Measurements from ENCODE around the gene CLIC5. TPM values are rescaled to one million over a fixed set of nuclear protein-coding genes. Genes with fewer than 3 reads are reported as not detected.

The CLIC5 gene
- total RNA-seq, 4 donors from 2014 or later: 18.2 to 128 (median 119) TPM

DNA sequence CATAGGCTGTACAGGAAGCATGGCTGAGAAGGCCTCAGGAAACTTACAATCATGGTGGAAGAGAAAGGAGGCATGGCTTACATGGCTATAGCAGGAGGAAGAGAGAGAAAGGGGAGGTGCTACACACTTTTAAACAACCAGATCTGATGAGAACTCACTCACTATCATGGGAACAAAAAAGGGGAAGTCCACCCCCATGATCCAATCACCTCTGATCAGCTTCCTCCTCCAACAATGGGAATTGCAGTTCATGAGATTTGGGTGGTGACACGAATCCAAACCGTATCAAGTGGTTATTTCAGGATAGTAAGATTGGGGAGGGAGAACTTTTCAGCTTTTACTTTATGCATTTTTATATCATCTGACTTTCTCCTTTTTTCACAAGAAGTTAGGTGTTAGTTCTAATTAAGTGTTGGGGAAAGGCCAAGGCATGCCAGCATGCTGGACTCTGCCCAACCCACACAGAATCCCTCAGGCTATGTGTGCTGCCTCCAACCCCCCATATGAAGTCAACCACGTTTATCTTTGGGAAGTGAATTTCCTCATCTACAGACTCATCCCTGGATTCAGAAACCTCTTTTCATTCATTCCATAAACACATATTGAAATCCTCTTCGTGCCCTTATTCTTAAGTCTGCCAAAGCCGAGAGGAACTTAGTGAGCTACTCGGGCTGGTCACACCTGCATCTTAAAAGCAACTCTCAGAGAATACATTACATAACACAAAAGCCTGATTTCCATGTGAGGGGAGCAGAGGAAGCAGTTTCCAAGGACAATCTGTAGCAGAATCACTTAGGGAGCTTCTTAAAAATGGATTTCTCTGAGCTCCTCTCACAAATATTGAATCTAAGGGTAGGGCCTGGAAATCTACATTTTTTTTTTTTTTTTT is 16.7 kb upstream of the CLIC5 start:
- no peak for TF ChIP-seq POLR2A (IDR thresholded peaks at IDR 0.05)
- no peak for TF ChIP-seq CTCF (IDR thresholded peaks at IDR 0.05)
- Histone ChIP-seq H3K36me3 (no peaks in the 10 kb centered on the region), H3K27me3 (no peaks in the 10 kb centered on the region), H3K27ac (no peak overlapping the region), H3K4me1 (no peaks in the 10 kb centered on the region), H3K9me3 (no peaks in the 10 kb centered on the region), H3K4me3 (no peak overlapping the region)
- DNase-seq: no peak

GRCh38 chr6:46029602-46030001 is 13.9 kb upstream of the CLIC5 start:
- DNase-seq: no peak
- TF ChIP-seq POLR2A (IDR thresholded peaks at IDR 0.05) (no peak), CTCF (IDR thresholded peaks at IDR 0.05) (no peak)
- H3K36me3 ChIP-seq: no peaks in the 10 kb centered on the region
- no peaks in the 10 kb centered on the region for H3K27me3 ChIP-seq
- H3K4me3 ChIP-seq: no peak overlapping the region
- H3K9me3 ChIP-seq: no peaks in the 10 kb centered on the region
- no peaks in the 10 kb centered on the region for H3K4me1 ChIP-seq
- H3K27ac ChIP-seq: no peak overlapping the region

- DNase-seq: no peak
- Histone ChIP-seq H3K4me1 (no peaks in the 10 kb centered on the region), H3K36me3 (no peaks in the 10 kb centered on the region), H3K27ac (no peak overlapping the region), H3K4me3 (no peak overlapping the region), H3K27me3 (no peaks in the 10 kb centered on the region), H3K9me3 (no peaks in the 10 kb centered on the region)
- TF ChIP-seq CTCF (IDR thresholded peaks at IDR 0.05): no peak
- TF ChIP-seq POLR2A (IDR thresholded peaks at IDR 0.05): no peak
Observed at GRCh38 chr6:46026307-46026706, 10.6 kb upstream of the CLIC5 start.

DNA sequence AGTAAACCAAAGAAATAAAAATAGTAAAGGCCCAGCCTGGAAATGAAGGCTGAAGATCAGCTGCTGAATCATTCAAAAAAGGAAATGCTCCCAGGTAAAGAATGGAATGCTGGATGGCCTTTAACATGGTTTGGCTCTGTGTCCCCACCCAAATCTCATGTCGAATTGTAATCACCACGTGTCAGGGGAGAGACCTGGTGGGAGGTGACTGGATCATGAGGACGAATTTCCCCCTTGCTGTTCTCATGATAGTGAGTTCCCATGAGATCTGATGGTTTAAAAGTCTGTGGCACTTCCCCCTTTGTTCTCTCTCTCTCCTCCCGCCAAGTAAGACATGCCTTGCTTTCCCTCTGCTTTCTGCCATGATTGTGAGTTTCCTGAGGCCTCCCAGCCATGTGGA is 9.9 kb upstream of the CLIC5 start:
- H3K9me3 ChIP-seq: no peaks in the 10 kb centered on the region
- TF ChIP-seq POLR2A (IDR thresholded peaks at IDR 0.05): no peak
- no peak for TF ChIP-seq CTCF (IDR thresholded peaks at IDR 0.05)
- no peak overlapping the region for H3K27ac ChIP-seq
- no peak overlapping the region for H3K4me3 ChIP-seq
- DNase-seq: no peak
- H3K36me3 ChIP-seq: no peaks in the 10 kb centered on the region
- H3K4me1 ChIP-seq: no peaks in the 10 kb centered on the region
- H3K27me3 ChIP-seq: no peaks in the 10 kb centered on the region

DNA sequence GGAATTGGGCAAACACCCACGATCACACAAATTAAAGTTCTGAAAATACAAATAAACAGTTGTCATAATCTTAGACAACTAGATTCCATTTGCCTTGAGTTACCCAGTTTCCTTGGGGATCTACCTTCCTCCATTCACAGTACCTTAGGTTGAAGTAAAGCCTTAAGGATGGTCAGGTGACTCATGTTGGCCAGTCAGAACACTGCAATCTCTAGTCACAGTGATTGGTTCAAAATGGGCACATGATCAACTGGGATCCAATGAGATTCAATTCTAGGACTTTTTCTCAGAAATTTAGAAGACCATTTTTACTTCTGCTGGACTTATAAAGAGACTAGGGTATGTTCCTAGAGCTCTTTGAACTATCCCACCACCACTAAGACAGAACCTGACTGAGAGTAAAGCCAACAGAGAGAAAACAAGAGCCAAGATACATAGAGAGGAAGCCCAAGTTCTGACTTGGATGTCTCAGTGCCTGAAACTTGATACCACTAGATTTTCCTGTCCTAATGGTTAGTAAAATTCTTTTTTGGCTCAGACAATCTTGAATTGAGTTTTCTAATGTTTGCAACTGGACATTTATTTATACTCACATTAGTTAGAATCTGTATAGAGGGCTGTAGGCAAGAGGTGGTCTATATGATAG is 8.6 kb upstream of the CLIC5 start:
- TF ChIP-seq POLR2A (IDR thresholded peaks at IDR 0.05): no peak
- no peak for TF ChIP-seq CTCF (IDR thresholded peaks at IDR 0.05)

More for the DNA sequence above, 8.6 kb upstream of the CLIC5 start:
- Histone ChIP-seq H3K9me3 (no peaks in the 10 kb centered on the region), H3K27ac (no peak overlapping the region), H3K4me3 (no peak overlapping the region), H3K36me3 (no peaks in the 10 kb centered on the region), H3K27me3 (no peaks in the 10 kb centered on the region), H3K4me1 (no peaks in the 10 kb centered on the region)
- DNase-seq: no peak
